ENCODE results near the gene MAMDC2.
"Not testable (repeated sequence)": the region's sequence is repeated elsewhere in the genome, so short reads cannot be mapped to it uniquely, and the experiment has no call there.

Gene MAMDC2

GRCh38 chr9:70192707-70193106 lies 149.1 kb downstream of the MAMDC2 start:
- Mint-ChIP-seq H3K4me1 (no peaks in the 10 kb centered on the region), H3K9me3 (peaks cover 4% of the 10 kb centered on the region), H3K4me3 (no peak overlapping the region), H3K27me3 (peaks cover 11% of the 10 kb centered on the region), H3K36me3 (peaks cover 6% of the 10 kb centered on the region), H3K27ac (no peak overlapping the region)
- ATAC-seq = no peak

GRCh38 chr9:70195456-70195855 lies 151.8 kb downstream of the MAMDC2 start:
- H3K27me3 Mint-ChIP-seq = peaks cover under 1% of the 10 kb centered on the region
- no peak for ATAC-seq
- H3K36me3 Mint-ChIP-seq = no peaks in the 10 kb centered on the region
- no peak overlapping the region for H3K27ac Mint-ChIP-seq
- no peak overlapping the region for H3K4me3 Mint-ChIP-seq
- H3K4me1 Mint-ChIP-seq = no peaks in the 10 kb centered on the region
- no peaks in the 10 kb centered on the region for H3K9me3 Mint-ChIP-seq

GRCh38 chr9:70197216-70198044 lies 153.8 kb downstream of the MAMDC2 start:
- no peaks in the 10 kb centered on the region for H3K9me3 Mint-ChIP-seq
- no peak overlapping the region for H3K27ac Mint-ChIP-seq

GRCh38 chr9:70204743-70205142 lies 161.1 kb downstream of the MAMDC2 start:
- not testable (repeated sequence) for H3K27me3 Mint-ChIP-seq, H3K9me3 Mint-ChIP-seq, H3K27ac Mint-ChIP-seq, ATAC-seq, H3K36me3 Mint-ChIP-seq, H3K4me3 Mint-ChIP-seq, H3K4me1 Mint-ChIP-seq

More at GRCh38 chr9:70197216-70198044, 153.8 kb downstream of the MAMDC2 start:
- H3K4me1 Mint-ChIP-seq = no peaks in the 10 kb centered on the region
- no peak overlapping the region for H3K4me3 Mint-ChIP-seq
- H3K36me3 Mint-ChIP-seq = no peaks in the 10 kb centered on the region
- ATAC-seq = no peak
- no peaks in the 10 kb centered on the region for H3K27me3 Mint-ChIP-seq

- Mint-ChIP-seq H3K27me3 (no peaks in the 10 kb centered on the region), H3K36me3 (no peaks in the 10 kb centered on the region), H3K4me3 (no peak overlapping the region), H3K4me1 (no peaks in the 10 kb centered on the region), H3K27ac (no peak overlapping the region), H3K9me3 (peaks cover 7% of the 10 kb centered on the region)
- no peak for ATAC-seq
Observed at GRCh38 chr9:70205366-70206020, 161.8 kb downstream of the MAMDC2 start.

GRCh38 chr9:70217029-70217428 lies 173.4 kb downstream of the MAMDC2 start:
- Mint-ChIP-seq H3K36me3 (peaks cover 44% of the 10 kb centered on the region), H3K27me3 (no peaks in the 10 kb centered on the region), H3K4me3 (no peak overlapping the region), H3K9me3 (peaks cover 6% of the 10 kb centered on the region), H3K4me1 (no peaks in the 10 kb centered on the region), H3K27ac (no peak overlapping the region)
- ATAC-seq = no peak

GRCh38 chr9:70218767-70219166 lies 175.1 kb downstream of the MAMDC2 start:
- ATAC-seq = no peak
- peaks cover 32% of the 10 kb centered on the region for H3K36me3 Mint-ChIP-seq
- no peaks in the 10 kb centered on the region for H3K4me1 Mint-ChIP-seq
- peaks cover 6% of the 10 kb centered on the region for H3K9me3 Mint-ChIP-seq
- H3K27me3 Mint-ChIP-seq = no peaks in the 10 kb centered on the region
- no peak overlapping the region for H3K4me3 Mint-ChIP-seq
- H3K27ac Mint-ChIP-seq = no peak overlapping the region

- H3K36me3 Mint-ChIP-seq = peaks cover 18% of the 10 kb centered on the region
- H3K4me3 Mint-ChIP-seq = no peak overlapping the region
- no peaks in the 10 kb centered on the region for H3K9me3 Mint-ChIP-seq
- H3K27me3 Mint-ChIP-seq = no peaks in the 10 kb centered on the region
- ATAC-seq = no peak
- H3K4me1 Mint-ChIP-seq = no peaks in the 10 kb centered on the region
- no peak overlapping the region for H3K27ac Mint-ChIP-seq
Observed at GRCh38 chr9:70220216-70220615, 176.6 kb downstream of the MAMDC2 start.

GRCh38 chr9:70222354-70222753 lies 178.7 kb downstream of the MAMDC2 start:
- Mint-ChIP-seq H3K36me3 (peaks cover 6% of the 10 kb centered on the region), H3K4me3 (no peak overlapping the region), H3K9me3 (no peaks in the 10 kb centered on the region), H3K4me1 (no peaks in the 10 kb centered on the region), H3K27ac (no peak overlapping the region), H3K27me3 (no peaks in the 10 kb centered on the region)
- ATAC-seq = no peak

- Mint-ChIP-seq H3K9me3 (no peaks in the 10 kb centered on the region), H3K27me3 (no peaks in the 10 kb centered on the region), H3K4me1 (no peaks in the 10 kb centered on the region), H3K36me3 (peaks cover 5% of the 10 kb centered on the region), H3K27ac (no peak overlapping the region), H3K4me3 (no peak overlapping the region)
- ATAC-seq = no peak
Observed at GRCh38 chr9:70228118-70228517, 184.5 kb downstream of the MAMDC2 start.

- Mint-ChIP-seq H3K4me1 (no peaks in the 10 kb centered on the region), H3K4me3 (no peak overlapping the region), H3K27ac (no peak overlapping the region), H3K9me3 (no peaks in the 10 kb centered on the region), H3K27me3 (peaks cover 4% of the 10 kb centered on the region), H3K36me3 (peaks cover 7% of the 10 kb centered on the region)
- no peak for ATAC-seq
Observed at GRCh38 chr9:70228611-70229010, 185.0 kb downstream of the MAMDC2 start.

GRCh38 chr9:70229026-70229425 lies 185.4 kb downstream of the MAMDC2 start:
- no peak for ATAC-seq
- H3K4me3 Mint-ChIP-seq = no peak overlapping the region
- peaks cover 11% of the 10 kb centered on the region for H3K36me3 Mint-ChIP-seq
- no peak overlapping the region for H3K27ac Mint-ChIP-seq
- no peaks in the 10 kb centered on the region for H3K9me3 Mint-ChIP-seq
- H3K27me3 Mint-ChIP-seq = peaks cover 8% of the 10 kb centered on the region
- no peaks in the 10 kb centered on the region for H3K4me1 Mint-ChIP-seq

GRCh38 chr9:70229579-70229978 lies 185.9 kb downstream of the MAMDC2 start:
- H3K4me3 Mint-ChIP-seq = no peak overlapping the region
- no peaks in the 10 kb centered on the region for H3K9me3 Mint-ChIP-seq
- H3K27me3 Mint-ChIP-seq = peaks cover 9% of the 10 kb centered on the region
- no peak for ATAC-seq
- H3K27ac Mint-ChIP-seq = no peak overlapping the region
- H3K4me1 Mint-ChIP-seq = no peaks in the 10 kb centered on the region
- H3K36me3 Mint-ChIP-seq = peaks cover 12% of the 10 kb centered on the region

- peaks cover 5% of the 10 kb centered on the region for H3K9me3 Mint-ChIP-seq
- no peaks in the 10 kb centered on the region for H3K4me1 Mint-ChIP-seq
- H3K27me3 Mint-ChIP-seq = peaks cover 9% of the 10 kb centered on the region
- H3K4me3 Mint-ChIP-seq = no peak overlapping the region
- peaks cover 27% of the 10 kb centered on the region for H3K36me3 Mint-ChIP-seq
- no peak for ATAC-seq
- H3K27ac Mint-ChIP-seq = no peak overlapping the region
Observed at GRCh38 chr9:70232476-70232875, 188.8 kb downstream of the MAMDC2 start.

GRCh38 chr9:70234208-70234607 lies 190.6 kb downstream of the MAMDC2 start:
- H3K27me3 Mint-ChIP-seq, H3K27ac Mint-ChIP-seq, H3K4me1 Mint-ChIP-seq, H3K4me3 Mint-ChIP-seq, H3K9me3 Mint-ChIP-seq, ATAC-seq: not testable (repeated sequence)
- peaks cover 27% of the 10 kb centered on the region for H3K36me3 Mint-ChIP-seq

GRCh38 chr9:70245952-70246351 lies 202.3 kb downstream of the MAMDC2 start:
- H3K27ac Mint-ChIP-seq, H3K9me3 Mint-ChIP-seq, H3K4me1 Mint-ChIP-seq, H3K4me3 Mint-ChIP-seq, H3K36me3 Mint-ChIP-seq, ATAC-seq: not testable (repeated sequence)
- H3K27me3 Mint-ChIP-seq = peaks cover 15% of the 10 kb centered on the region

Data from stimulated activated memory B cell treated with anti-CD40 and anti-IgM and Interleukin-4, amounts not matched to agents 10 μg/mL and 1 μg/mL and 100 μg/mL, for 72 hours (primary cell).